Measurements from ENCODE around the gene GABARAP.

GRCh38 chr17:7237266-7237760, 4.9 kb downstream of the GABARAP start:
- TF ChIP-seq, protein P1, sequence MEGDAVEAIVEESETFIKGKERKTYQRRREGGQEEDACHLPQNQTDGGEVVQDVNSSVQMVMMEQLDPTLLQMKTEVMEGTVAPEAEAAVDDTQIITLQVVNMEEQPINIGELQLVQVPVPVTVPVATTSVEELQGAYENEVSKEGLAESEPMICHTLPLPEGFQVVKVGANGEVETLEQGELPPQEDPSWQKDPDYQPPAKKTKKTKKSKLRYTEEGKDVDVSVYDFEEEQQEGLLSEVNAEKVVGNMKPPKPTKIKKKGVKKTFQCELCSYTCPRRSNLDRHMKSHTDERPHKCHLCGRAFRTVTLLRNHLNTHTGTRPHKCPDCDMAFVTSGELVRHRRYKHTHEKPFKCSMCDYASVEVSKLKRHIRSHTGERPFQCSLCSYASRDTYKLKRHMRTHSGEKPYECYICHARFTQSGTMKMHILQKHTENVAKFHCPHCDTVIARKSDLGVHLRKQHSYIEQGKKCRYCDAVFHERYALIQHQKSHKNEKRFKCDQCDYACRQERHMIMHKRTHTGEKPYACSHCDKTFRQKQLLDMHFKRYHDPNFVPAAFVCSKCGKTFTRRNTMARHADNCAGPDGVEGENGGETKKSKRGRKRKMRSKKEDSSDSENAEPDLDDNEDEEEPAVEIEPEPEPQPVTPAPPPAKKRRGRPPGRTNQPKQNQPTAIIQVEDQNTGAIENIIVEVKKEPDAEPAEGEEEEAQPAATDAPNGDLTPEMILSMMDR (IDR thresholded peaks at IDR 0.05), result no peak
- TF ChIP-seq POLR2A (IDR thresholded peaks at IDR 0.05), result no peak

Data from thyroid gland (tissue), 4 donors.